ENCODE data around the gene KRT9. TPM values are rescaled to one million over a fixed set of nuclear protein-coding genes. Genes with fewer than 3 reads are reported as not detected.
"Not testable (repeated sequence)": the region's sequence is repeated elsewhere in the genome, so short reads cannot be mapped to it uniquely, and the experiment has no call there.

Gene KRT9
- total and polyA plus RNA-seq, 2 of the 13 experiments (the other 11 are each of a cell fraction or from before 2014, with no cell fraction given) = not detected

DNA sequence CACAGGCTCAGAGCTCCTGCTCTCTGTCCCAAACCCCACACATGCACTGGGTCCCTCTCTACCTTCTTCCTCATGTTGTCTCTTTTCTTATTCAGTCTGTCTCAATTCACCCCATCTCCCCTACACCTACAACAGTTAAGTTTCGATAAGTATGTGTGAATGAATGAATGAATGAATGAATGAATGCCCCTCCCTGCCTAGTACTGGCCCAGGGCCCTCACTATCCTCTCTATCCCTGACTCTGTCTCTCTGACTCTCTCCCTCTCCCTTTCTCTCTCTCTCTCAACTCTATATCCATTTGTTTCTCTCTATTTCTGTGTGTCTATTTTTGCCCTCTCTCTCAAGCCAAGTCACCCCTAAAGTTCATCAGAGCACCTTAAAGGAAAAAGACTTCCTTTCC is 6.7 kb upstream of the KRT9 start (continued):
- TF ChIP-seq, protein P1, sequence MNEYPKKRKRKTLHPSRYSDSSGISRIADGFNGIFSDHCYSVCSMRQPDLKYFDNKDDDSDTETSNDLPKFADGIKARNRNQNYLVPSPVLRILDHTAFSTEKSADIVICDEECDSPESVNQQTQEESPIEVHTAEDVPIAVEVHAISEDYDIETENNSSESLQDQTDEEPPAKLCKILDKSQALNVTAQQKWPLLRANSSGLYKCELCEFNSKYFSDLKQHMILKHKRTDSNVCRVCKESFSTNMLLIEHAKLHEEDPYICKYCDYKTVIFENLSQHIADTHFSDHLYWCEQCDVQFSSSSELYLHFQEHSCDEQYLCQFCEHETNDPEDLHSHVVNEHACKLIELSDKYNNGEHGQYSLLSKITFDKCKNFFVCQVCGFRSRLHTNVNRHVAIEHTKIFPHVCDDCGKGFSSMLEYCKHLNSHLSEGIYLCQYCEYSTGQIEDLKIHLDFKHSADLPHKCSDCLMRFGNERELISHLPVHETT (CRISPR knock-in tag; conservative IDR thresholded peaks at IDR 0.05) = no peak
- TF ChIP-seq, protein P2, sequence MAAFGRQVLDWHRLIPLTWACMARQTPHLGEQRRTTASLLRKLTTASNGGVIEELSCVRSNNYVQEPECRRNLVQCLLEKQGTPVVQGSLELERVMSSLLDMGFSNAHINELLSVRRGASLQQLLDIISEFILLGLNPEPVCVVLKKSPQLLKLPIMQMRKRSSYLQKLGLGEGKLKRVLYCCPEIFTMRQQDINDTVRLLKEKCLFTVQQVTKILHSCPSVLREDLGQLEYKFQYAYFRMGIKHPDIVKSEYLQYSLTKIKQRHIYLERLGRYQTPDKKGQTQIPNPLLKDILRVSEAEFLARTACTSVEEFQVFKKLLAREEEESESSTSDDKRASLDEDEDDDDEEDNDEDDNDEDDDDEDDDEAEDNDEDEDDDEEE (CRISPR knock-in tag; IDR thresholded peaks at IDR 0.05) = no peak
- no peak for TF ChIP-seq MAZ (IDR thresholded peaks at IDR 0.05; ENCODE audit: borderline replicate concordance, low read depth, low read length)
- TF ChIP-seq MAZ (CRISPR knock-in tag; IDR thresholded peaks at IDR 0.05; ENCODE audit: low read depth) = no peak

DNA sequence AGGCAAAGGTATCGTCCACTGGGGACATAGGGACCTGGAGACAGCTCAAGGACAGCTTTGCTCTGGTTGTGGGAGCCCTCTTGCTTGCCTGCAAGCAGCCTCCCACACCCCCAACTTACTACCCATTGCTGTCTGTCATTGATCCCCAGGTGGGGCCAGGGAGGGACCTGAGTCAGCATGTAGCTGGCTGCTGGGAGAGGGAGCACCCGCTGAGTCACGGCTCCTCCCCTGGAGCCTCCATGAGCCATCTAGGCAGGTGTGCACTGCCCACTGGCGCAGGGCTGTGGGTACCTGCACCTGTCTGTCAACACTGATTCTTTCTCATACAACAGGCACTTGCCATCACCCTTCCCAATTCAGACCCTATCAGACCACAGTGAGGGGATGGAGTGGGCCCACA is 4.9 kb upstream of the KRT9 start:
- H2AFZ ChIP-seq (ENCODE audit: low read length); FAIRE-seq; H3K36me3 ChIP-seq (replicated peaks in 1 of 2; ENCODE audit: control insufficient read depth in 1 of 2, insufficient read depth in 2 of 2, low read length in 2 of 2); H3K9ac ChIP-seq (ENCODE audit: insufficient read depth, low read depth, low read length); in situ Hi-C loops (cut with HindIII; ENCODE audit: extremely low pct_ligation_motif_present, low pct_unique_long_range_greater_than_20kb); H4K20me1 ChIP-seq (ENCODE audit: insufficient read depth, low read length); H3K4me3 ChIP-seq (replicated peaks in 1 of 3; ENCODE audit: insufficient read depth in 1 of 3, low read depth in 2 of 3, low read length in 3 of 3); H3K4me1 ChIP-seq (ENCODE audit: insufficient read depth, low read length); H3K4me2 ChIP-seq (ENCODE audit: low read depth, low read length); H3K27ac ChIP-seq (ENCODE audit: extremely low read length, insufficient read depth, low read length); DNase-seq (ENCODE audit: low spot score); BruUV-seq (replicated peaks); POLR2A ChIA-PET; H3K9me3 ChIP-seq (ENCODE audit: low read length); H3K79me2 ChIP-seq (ENCODE audit: insufficient read depth, low read length); CTCF ChIA-PET (ENCODE audit: low intra/inter-chr PET ratio, low total read pairs); ATAC-seq: not testable (repeated sequence)
- TF ChIP-seq MAFK (conservative IDR thresholded peaks at IDR 0.05 in 1 of 2, IDR thresholded peaks at IDR 0.05 in 1 of 2; ENCODE audit: low read length in 2 of 2) (peak in 1 of 2 experiments; percentile 1; a peak in 1 of 4 replicates), ZNF263 (CRISPR knock-in tag; IDR thresholded peaks at IDR 0.05) (peak; percentile 73; the same call in 1 of the 2 replicates)
- intact Hi-C loops (cut with micrococcal nuclease; ENCODE audit: unreplicated experiment) = loop anchor here (10.0 kb wide), 1 partner anchor 68 kb away; no protein-coding TSS in a partner anchor
- peaks cover 2 to 22% of the 10 kb centered on the region in 2 experiments; a peak in 2 of 5 replicates for H3K27me3 ChIP-seq (ENCODE audit: control insufficient read depth in 1 of 2, insufficient read depth in 2 of 2, low read length in 2 of 2)
- WGBS (ENCODE audit: low lambda C conversion rate) = 0% methylated on average over 3 of the region's 4 CpGs

All from HepG2 (cell line).